Measurements from ENCODE around the gene CPVL. TPM values are rescaled to one million over a fixed set of nuclear protein-coding genes. Genes with fewer than 3 reads are reported as not detected.

Gene CPVL
- total RNA-seq, 1 experiment from 2014 or later, result 26.9 TPM

DNA sequence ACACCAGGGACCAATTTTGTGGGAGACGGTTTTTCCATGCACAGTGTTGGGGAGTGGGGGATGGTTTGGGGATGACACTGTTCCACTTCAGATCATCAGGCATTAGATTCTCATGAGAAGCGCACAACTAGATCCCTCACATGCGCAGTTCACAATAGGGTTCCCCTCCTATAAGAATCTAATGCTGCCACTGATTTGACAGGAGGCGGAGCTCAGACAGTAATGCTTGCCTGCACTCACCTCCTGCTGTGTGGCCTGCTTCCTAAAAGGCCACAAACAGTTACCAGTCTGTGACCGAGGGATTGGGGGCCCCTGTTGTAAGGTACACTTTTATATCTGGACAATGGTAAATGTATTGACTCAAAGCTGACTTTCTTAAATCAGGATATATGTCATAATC lies 142.6 kb downstream of the CPVL start:
- H3K79me2 ChIP-seq (ENCODE audit: insufficient read depth, low read length), result no peaks in the 10 kb centered on the region
- H2BK12ac ChIP-seq (ENCODE audit: insufficient read length, low read depth, low read length), result no peak overlapping the region
- H3K9me3 Mint-ChIP-seq, result peaks cover 11 to 12% of the 10 kb centered on the region in 2 experiments
- no peaks in the 10 kb centered on the region for H4K20me1 ChIP-seq (ENCODE audit: control insufficient read depth, insufficient read depth, insufficient read length)
- H4K91ac ChIP-seq (ENCODE audit: insufficient read length, low read depth, low read length), result no peak overlapping the region
- no peak overlapping the region for H3K56ac ChIP-seq (ENCODE audit: insufficient read length, low read depth, low read length)
- H2BK120ac ChIP-seq (ENCODE audit: low read depth, low read length, poor library complexity, severe bottlenecking), result no peak overlapping the region
- H4K5ac ChIP-seq (ENCODE audit: insufficient read length, low read depth, low read length), result no peak overlapping the region
- TF ChIP-seq, protein P1, sequence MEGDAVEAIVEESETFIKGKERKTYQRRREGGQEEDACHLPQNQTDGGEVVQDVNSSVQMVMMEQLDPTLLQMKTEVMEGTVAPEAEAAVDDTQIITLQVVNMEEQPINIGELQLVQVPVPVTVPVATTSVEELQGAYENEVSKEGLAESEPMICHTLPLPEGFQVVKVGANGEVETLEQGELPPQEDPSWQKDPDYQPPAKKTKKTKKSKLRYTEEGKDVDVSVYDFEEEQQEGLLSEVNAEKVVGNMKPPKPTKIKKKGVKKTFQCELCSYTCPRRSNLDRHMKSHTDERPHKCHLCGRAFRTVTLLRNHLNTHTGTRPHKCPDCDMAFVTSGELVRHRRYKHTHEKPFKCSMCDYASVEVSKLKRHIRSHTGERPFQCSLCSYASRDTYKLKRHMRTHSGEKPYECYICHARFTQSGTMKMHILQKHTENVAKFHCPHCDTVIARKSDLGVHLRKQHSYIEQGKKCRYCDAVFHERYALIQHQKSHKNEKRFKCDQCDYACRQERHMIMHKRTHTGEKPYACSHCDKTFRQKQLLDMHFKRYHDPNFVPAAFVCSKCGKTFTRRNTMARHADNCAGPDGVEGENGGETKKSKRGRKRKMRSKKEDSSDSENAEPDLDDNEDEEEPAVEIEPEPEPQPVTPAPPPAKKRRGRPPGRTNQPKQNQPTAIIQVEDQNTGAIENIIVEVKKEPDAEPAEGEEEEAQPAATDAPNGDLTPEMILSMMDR (conservative IDR thresholded peaks at IDR 0.05), result no peak
- peaks cover 19 to 37% of the 10 kb centered on the region in 2 experiments for H3K4me1 Mint-ChIP-seq
- no peak for DNase-seq
- H3K27me3 ChIP-seq (ENCODE audit: insufficient read depth, low read length), result no peaks in the 10 kb centered on the region
- H3K27me3 Mint-ChIP-seq (ENCODE audit: low read depth), result no peaks in the 10 kb centered on the region
- H3K4me1 ChIP-seq (ENCODE audit: insufficient read depth, low read length), result no peaks in the 10 kb centered on the region
- peaks cover 0 to 21% (median 10%) of the 10 kb centered on the region in 3 experiments; a peak in 6 of 7 replicates for H3K36me3 Mint-ChIP-seq (ENCODE audit: insufficient read depth in 1 of 3, low read depth in 3 of 3)
- no peak overlapping the region for H2BK15ac ChIP-seq (ENCODE audit: low read depth, low read length)
- H3K4me2 ChIP-seq (ENCODE audit: insufficient read depth, insufficient read length, low read length), result no peak overlapping the region
- no peak overlapping the region for H3K18ac ChIP-seq (ENCODE audit: insufficient read length, low read depth, low read length)
- H3K23me2 ChIP-seq (ENCODE audit: insufficient read length, low read depth, low read length, poor library complexity, severe bottlenecking), result no peaks in the 10 kb centered on the region
- H3K23ac ChIP-seq (ENCODE audit: insufficient read length, low read depth, low read length), result no peak overlapping the region
- no peaks in the 10 kb centered on the region for H3K79me1 ChIP-seq (ENCODE audit: insufficient read depth, low read depth, low read length, poor library complexity, severe bottlenecking)
- WGBS (ENCODE audit: extremely low coverage, insufficient read length, low lambda C conversion rate), result no CpG with 5 or more reads among the region's 5 CpGs
- H3K14ac ChIP-seq (ENCODE audit: insufficient read depth, low read length), result no peak overlapping the region
- no peaks in the 10 kb centered on the region for H3K9me3 ChIP-seq (ENCODE audit: control insufficient read depth, low read depth, low read length)
- no peak overlapping the region for H4K8ac ChIP-seq (replicated peaks; ENCODE audit: insufficient read length, low read depth, low read length)
- H3K4me3 Mint-ChIP-seq, result no peak overlapping the region
- H2AK5ac ChIP-seq (ENCODE audit: insufficient read length, low read length), result no peak overlapping the region
- H2BK5ac ChIP-seq (ENCODE audit: insufficient read length, low read length), result no peak overlapping the region
- H3K27ac Mint-ChIP-seq, result no peak overlapping the region
- H3T11ph ChIP-seq (ENCODE audit: low read length), result no peak overlapping the region
- no peak overlapping the region for H3K4ac ChIP-seq (ENCODE audit: low read depth, low read length)
- no peak overlapping the region for H3K27ac ChIP-seq (ENCODE audit: insufficient read length, low read depth, low read length)
- H2AFZ ChIP-seq (ENCODE audit: low read length), result no peak overlapping the region
- H3K9ac ChIP-seq (ENCODE audit: extremely low read depth, insufficient read length, low read length), result no peak overlapping the region
- H2BK20ac ChIP-seq (ENCODE audit: low read depth, low read length, poor library complexity, severe bottlenecking), result no peak overlapping the region

All from H9 (cell line).